IMR-90 (cell line): ENCODE measurements around the gene WDR37. TPM values are rescaled to one million over a fixed set of nuclear protein-coding genes. Genes with fewer than 3 reads are reported as not detected.

ENCODE experiments used
- ATAC-seq: fragments of 200-7000 bp; cut with Tn5 transposase; 2 replicates; pipeline ENCODE4 v1.9.1; 2020; ENCODE audit warnings: low read depth, mild to moderate bottlenecking, moderate library complexity
- BruUV-seq: library from RNA; stranded (reverse); fragments of 400-500 nt; replicated peaks from 2 replicates; lab custom pipeline; 2021; lab: Mats Ljungman, UMichigan
- CTCF ChIA-PET: fragments of 300-600 bp; formaldehyde crosslinking; extraction: SDS; loops from one replicate; lab custom pipeline; 2021; ENCODE audit warnings: antibody characterized with exemption; lab: Yijun Ruan, JAX
- POLR2A ChIA-PET: fragments of 300-600 bp; sonication (Branson Sonifier 250); formaldehyde crosslinking; loops from one replicate; lab custom pipeline; 2022; ENCODE audit warnings: antibody characterized with exemption; ENCODE audit not compliant: unreplicated experiment; lab: Charles Lee
- DNase-seq: peaks from one replicate; pipeline ENCODE4 v3.0.0; 2013
- H2AFZ ChIP-seq: replicated peaks from 2 replicates; pipeline ENCODE3; 2013; ENCODE audit warnings: low read length, mild to moderate bottlenecking; ENCODE audit not compliant: poor library complexity
- H2AK5ac ChIP-seq: 2 replicates; pipeline ENCODE4 v1.6.1; 2013; ENCODE audit warnings: low read depth, low read length, inconsistent platforms
- H2AK9ac ChIP-seq: replicated peaks from 2 replicates; pipeline ENCODE3; 2013; ENCODE audit warnings: mild to moderate bottlenecking, low read depth, low read length, moderate library complexity; ENCODE audit not compliant: poor library complexity
- H2BK120ac ChIP-seq: 2 replicates; pipeline ENCODE4 v1.6.1; 2013; ENCODE audit warnings: low read depth, low read length, inconsistent platforms
- H2BK15ac ChIP-seq: 3 replicates; pipeline ENCODE4 v1.6.1; 2013; ENCODE audit warnings: low read depth, low read length, inconsistent platforms
- H2BK20ac ChIP-seq: 2 replicates; pipeline ENCODE4 v1.6.1; 2013; ENCODE audit warnings: low read depth, mild to moderate bottlenecking, inconsistent platforms, low read length, moderate library complexity
- H2BK5ac ChIP-seq: 2 replicates; pipeline ENCODE4 v1.6.1; 2013; ENCODE audit warnings: mild to moderate bottlenecking, low read depth, low read length, inconsistent platforms; ENCODE audit not compliant: poor library complexity, severe bottlenecking
- H3K14ac ChIP-seq: replicated peaks from 2 replicates; pipeline ENCODE4 v1.6.1; 2013; ENCODE audit warnings: low read depth, low read length, inconsistent platforms
- H3K18ac ChIP-seq: 2 replicates; pipeline ENCODE4 v1.6.1; 2013; ENCODE audit warnings: low read depth, low read length, control low read depth
- H3K23ac ChIP-seq: 2 replicates; pipeline ENCODE4 v1.6.1; 2013; ENCODE audit warnings: low read depth, low read length, inconsistent platforms
- H3K27ac ChIP-seq: 2 replicates; pipeline ENCODE4 v1.5.1; 2013; ENCODE audit warnings: mild to moderate bottlenecking, control low read depth, low read length; ENCODE audit not compliant: insufficient read depth
- H3K27me3 ChIP-seq: 2 replicates; pipeline ENCODE4 v1.6.1; 2013; ENCODE audit warnings: low read length; ENCODE audit not compliant: control insufficient read depth, insufficient read depth
- H3K36me3 ChIP-seq: 2 replicates; pipeline ENCODE4 v1.6.1; 2013; ENCODE audit warnings: low read length, mixed read lengths; ENCODE audit not compliant: control insufficient read depth, insufficient read depth
- H3K4ac ChIP-seq: 2 replicates; pipeline ENCODE4 v1.6.1; 2013; ENCODE audit warnings: low read depth, low read length, inconsistent platforms
- H3K4me1 ChIP-seq: 2 replicates; pipeline ENCODE4 v1.6.1; 2013; ENCODE audit warnings: low read length, mixed read lengths; ENCODE audit not compliant: control insufficient read depth, insufficient read depth
- H3K4me2 ChIP-seq: 2 replicates; pipeline ENCODE4 v1.6.1; 2013; ENCODE audit warnings: low read depth, mild to moderate bottlenecking, control low read depth, low read length, moderate library complexity
- H3K4me3 ChIP-seq: 2 replicates; pipeline ENCODE4 v1.5.1; 2013; ENCODE audit warnings: low read depth, mild to moderate bottlenecking, control low read depth, low read length, moderate library complexity; ENCODE audit not compliant: insufficient read depth
- H3K56ac ChIP-seq: 2 replicates; pipeline ENCODE4 v1.6.1; 2013; ENCODE audit warnings: low read length, inconsistent platforms; ENCODE audit not compliant: insufficient read depth; ENCODE audit errors: extremely low read depth
- H3K79me1 ChIP-seq, 2 experiments: 2 replicates each; pipeline ENCODE4 v1.6.1; 2013; ENCODE audit warnings: low read length in 2 of 2, inconsistent platforms in 1 of 2, low read depth in 1 of 2
- H3K9ac ChIP-seq: 2 replicates; pipeline ENCODE4 v1.6.1; 2013; ENCODE audit warnings: low read depth, low read length, control low read depth
- H3K9me1 ChIP-seq: 2 replicates; pipeline ENCODE4 v1.6.1; 2013; ENCODE audit warnings: low read length, inconsistent platforms; ENCODE audit not compliant: insufficient read depth
- H3K9me3 ChIP-seq: 2 replicates; pipeline ENCODE4 v1.6.1; 2013; ENCODE audit warnings: low read length; ENCODE audit not compliant: control insufficient read depth, insufficient read depth
- H4K20me1 ChIP-seq: 2 replicates; pipeline ENCODE4 v1.6.1; 2013; ENCODE audit warnings: low read length, inconsistent platforms; ENCODE audit not compliant: insufficient read depth
- H4K5ac ChIP-seq: 2 replicates; pipeline ENCODE4 v1.6.1; 2013; ENCODE audit warnings: mild to moderate bottlenecking, low read depth, low read length, control low read depth
- H4K8ac ChIP-seq, 2 experiments: 2 replicates each; pipeline ENCODE4 v1.6.1; 2013; ENCODE audit warnings: low read depth in 2 of 2, low read length in 2 of 2, control low read depth in 1 of 2, inconsistent platforms in 1 of 2
- H4K91ac ChIP-seq: 2 replicates; pipeline ENCODE4 v1.6.1; 2013; ENCODE audit warnings: low read depth, low read length, inconsistent platforms; ENCODE audit not compliant: insufficient read depth
- BHLHE40 ChIP-seq: fragments of 150-350 bp; IDR thresholded peaks from 2 replicates; pipeline ENCODE4 v1.6.1; 2016; ENCODE audit warnings: mild to moderate bottlenecking, low read depth, low read length
- CHD1 ChIP-seq: IDR thresholded peaks from 2 replicates; pipeline ENCODE4 v1.6.1; 2012; ENCODE audit warnings: low read depth, low read length, improper control_type of control experiment
- CTCF ChIP-seq: conservative IDR thresholded peaks from 2 replicates; pipeline ENCODE4 v1.5.1; 2012; ENCODE audit warnings: mild to moderate bottlenecking, low read depth, low read length, improper control_type of control experiment
- ELK1 ChIP-seq: fragments of 150-350 bp; IDR thresholded peaks from 2 replicates; pipeline ENCODE4 v1.6.1; 2016; ENCODE audit warnings: low read depth, mild to moderate bottlenecking, low read length, moderate library complexity, borderline replicate concordance
- FOS ChIP-seq: fragments of 150-350 bp; IDR thresholded peaks from 2 replicates; pipeline ENCODE4 v1.6.1; 2016; ENCODE audit warnings: low read depth, low read length
- MAFK ChIP-seq: IDR thresholded peaks from 2 replicates; pipeline ENCODE4 v1.6.1; 2012; ENCODE audit warnings: low read depth, low read length, improper control_type of control experiment
- MAZ ChIP-seq: IDR thresholded peaks from 2 replicates; pipeline ENCODE4 v1.6.1; 2012; ENCODE audit warnings: low read depth, mild to moderate bottlenecking, low read length, improper control_type of control experiment, moderate library complexity, borderline replicate concordance
- MXI1 ChIP-seq: IDR thresholded peaks from 2 replicates; pipeline ENCODE4 v1.6.1; 2012; ENCODE audit warnings: low read depth, mild to moderate bottlenecking, low read length, moderate library complexity, borderline replicate concordance
- NFE2L2 ChIP-seq: fragments of 150-350 bp; IDR thresholded peaks from 2 replicates; pipeline ENCODE4 v1.6.1; 2016; ENCODE audit warnings: low read depth, mild to moderate bottlenecking, low read length
- POLR2A ChIP-seq: IDR thresholded peaks from 2 replicates; pipeline ENCODE4 v1.6.1; 2012; ENCODE audit warnings: mild to moderate bottlenecking, low read depth, low read length
- RAD21 ChIP-seq: IDR thresholded peaks from 2 replicates; pipeline ENCODE4 v1.6.1; 2012; ENCODE audit warnings: low read length, improper control_type of control experiment
- RCOR1 ChIP-seq: IDR thresholded peaks from 2 replicates; pipeline ENCODE4 v1.6.1; 2012; ENCODE audit warnings: mild to moderate bottlenecking, low read length, improper control_type of control experiment; ENCODE audit not compliant: insufficient replicate concordance
- RFX5 ChIP-seq: IDR thresholded peaks from 2 replicates; pipeline ENCODE4 v1.8.0; 2012; ENCODE audit warnings: low read depth, mild to moderate bottlenecking, low read length, moderate library complexity
- SMC3 ChIP-seq: fragments of 150-350 bp; IDR thresholded peaks from 2 replicates; pipeline ENCODE4 v1.6.1; 2016; ENCODE audit warnings: low read depth, mild to moderate bottlenecking, antibody characterized with exemption, low read length, moderate library complexity
- USF2 ChIP-seq: fragments of 150-350 bp; IDR thresholded peaks from 2 replicates; pipeline ENCODE4 v1.6.1; 2017; ENCODE audit warnings: mild to moderate bottlenecking, antibody characterized with exemption, low read length, low read depth
- WGBS, 2 experiments: methylation state at CpG; one replicate each; pipeline versions ENCODE4 v1.1.5 to v1.1.7; 2013; ENCODE audit warnings: missing lambda C conversion rate in 2 of 2; ENCODE audit not compliant: insufficient read length in 1 of 2; ENCODE audit errors: extremely low coverage in 2 of 2; 5-methylcytosine and 5-hydroxymethylcytosine counted together
- dilution Hi-C: fragments of 300-500 bp; cut with HindIII; formaldehyde crosslinking; loops from one replicate; pipeline ENCODE4 v1.14.3; 2018; ENCODE audit warnings: low sequenced_read_pairs; ENCODE audit not compliant: unreplicated experiment
- in situ Hi-C: fragments of 300-500 bp; cut with MboI; formaldehyde crosslinking; loops from 3 replicates; pipeline ENCODE4 v1.14.3; 2019; ENCODE audit warnings: low sequenced_read_pairs, inconsistent platforms, mixed read lengths
- intact Hi-C: fragments of 100-400 bp; cut with micrococcal nuclease; formaldehyde crosslinking; loops from 2 replicates; pipeline ENCODE4 v1.10.0; 2022
- polyA plus RNA-seq, 3 experiments: library from polyadenylated mRNA; depleted of rRNA; stranded (reverse); fragments of >200 nt; gene quantifications; 2 replicates each; pipeline ENCODE4 v1.2.3, GENCODE V29; 2012; ENCODE audit warnings: low replicate concordance in 1 of 3
- total RNA-seq: library from RNA; depleted of rRNA; stranded (reverse); fragments of >200 nt; gene quantifications from 2 replicates; pipeline ENCODE4 v1.2.3, GENCODE V29; 2012

The WDR37 gene
- total and polyA plus RNA-seq, 2 of the 4 experiments (the other 2 are of a cell fraction), result 12.7 to 14.5 TPM

GRCh38 chr10:1100143-1100542 lies 44.0 kb downstream of the WDR37 start:
- H2BK120ac ChIP-seq, result no peak overlapping the region
- peaks cover 21% of the 10 kb centered on the region for H3K9me1 ChIP-seq
- no peak overlapping the region for H3K23ac ChIP-seq
- H2BK5ac ChIP-seq, result no peak overlapping the region
- dilution Hi-C loops, result no loop called here
- H3K27me3 ChIP-seq, result no peaks in the 10 kb centered on the region
- no peaks in the 10 kb centered on the region for H3K9me3 ChIP-seq
- H3K4me2 ChIP-seq, result no peak overlapping the region
- no TSS peak for BruUV-seq
- ChIA-PET CTCF (no interaction called here), POLR2A (no interaction called here)
- intact Hi-C loops, result no loop called here
- no peak overlapping the region for H3K4ac ChIP-seq
- no peak overlapping the region for H3K56ac ChIP-seq
- ATAC-seq (no peak), DNase-seq (no peak)
- H2AK5ac ChIP-seq, result no peak overlapping the region
- H4K20me1 ChIP-seq, result peaks cover 17% of the 10 kb centered on the region; the same call in 1 of the 2 replicates
- in situ Hi-C loops, result no loop called here
- H2BK20ac ChIP-seq, result no peak overlapping the region
- H3K4me1 ChIP-seq, result peaks cover 2% of the 10 kb centered on the region
- H4K5ac ChIP-seq, result no peak overlapping the region
- no peak overlapping the region for H4K8ac ChIP-seq
- no peak overlapping the region for H2AK9ac ChIP-seq
- no peak overlapping the region for H3K14ac ChIP-seq
- no peak overlapping the region for H3K4me3 ChIP-seq
- WGBS, 2 experiments, result no CpG with 5 or more reads among the region's 3 CpGs
- no peak overlapping the region for H2BK15ac ChIP-seq
- peaks cover 15 to 39% of the 10 kb centered on the region in 2 experiments for H3K79me1 ChIP-seq
- peaks cover 41% of the 10 kb centered on the region for H3K36me3 ChIP-seq
- TF ChIP-seq NFE2L2 (no peak), USF2 (no peak), POLR2A (no peak), FOS (no peak), RCOR1 (no peak), MXI1 (no peak), CHD1 (no peak), SMC3 (no peak), BHLHE40 (no peak), MAFK (no peak), RFX5 (no peak), CTCF (no peak), MAZ (no peak), RAD21 (no peak), ELK1 (no peak)
- H4K91ac ChIP-seq, result no peak overlapping the region
- H2AFZ ChIP-seq, result no peak overlapping the region
- H3K9ac ChIP-seq, result no peak overlapping the region
- no peak overlapping the region for H3K18ac ChIP-seq
- H3K27ac ChIP-seq, result no peak overlapping the region
